ENCODE measurements around the gene NCK2. TPM values are rescaled to one million over a fixed set of nuclear protein-coding genes. Genes with fewer than 3 reads are reported as not detected.

Gene NCK2
- total RNA-seq, 1 experiment from 2014 or later, result 21.6 TPM

DNA sequence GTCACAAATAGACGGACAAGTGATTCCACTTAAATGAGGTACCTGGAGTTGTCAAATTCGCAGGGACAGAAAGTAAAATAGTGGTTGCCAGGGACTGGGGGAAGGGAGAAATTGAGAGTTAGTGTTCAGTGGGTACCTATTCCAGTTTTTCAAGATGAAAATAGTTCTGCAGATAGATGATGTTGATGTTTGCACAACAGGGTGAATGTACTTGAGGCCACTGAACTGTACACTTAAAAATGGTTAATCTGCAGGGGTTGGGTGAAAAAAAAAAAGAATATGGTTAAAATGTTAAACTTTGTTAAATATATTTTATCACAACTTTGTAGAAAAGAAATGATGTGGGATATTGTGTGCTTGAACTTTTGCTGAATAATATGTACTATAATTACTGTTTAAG lies 102.3 kb downstream of the NCK2 start:
- CTCF ChIA-PET, result no interaction called here
- POLR2A ChIA-PET (ENCODE audit: low non-redundant PET), result no interaction called here
- intact Hi-C loops (cut with micrococcal nuclease; ENCODE audit: unreplicated experiment), result no loop called here
- H3K4me1 ChIP-seq (ENCODE audit: insufficient read depth, low read length, poor library complexity, severe bottlenecking), result no peaks in the 10 kb centered on the region
- no peak for DNase-seq (ENCODE audit: low spot score)
- H3K4me3 ChIP-seq (ENCODE audit: low read depth, low read length, poor library complexity, severe bottlenecking), result no peak overlapping the region
- H3K9me3 ChIP-seq (ENCODE audit: low read depth, low read length, poor library complexity, severe bottlenecking), result no peaks in the 10 kb centered on the region
- no peaks in the 10 kb centered on the region for H3K27me3 ChIP-seq (replicated peaks; ENCODE audit: insufficient read depth, low read depth, low read length, poor library complexity)
- BruUV-seq (replicated peaks), result no TSS peak
- H3K36me3 ChIP-seq (ENCODE audit: insufficient read depth, low read length, poor library complexity, severe bottlenecking), result no peaks in the 10 kb centered on the region
- no peak overlapping the region for H3K27ac ChIP-seq (ENCODE audit: low read depth, low read length, poor library complexity, severe bottlenecking)
- TF ChIP-seq EZH2 (IDR thresholded peaks at IDR 0.05; ENCODE audit: borderline replicate concordance, low read depth, low read length, poor library complexity, severe bottlenecking), result no peak
- TF ChIP-seq, protein P1, sequence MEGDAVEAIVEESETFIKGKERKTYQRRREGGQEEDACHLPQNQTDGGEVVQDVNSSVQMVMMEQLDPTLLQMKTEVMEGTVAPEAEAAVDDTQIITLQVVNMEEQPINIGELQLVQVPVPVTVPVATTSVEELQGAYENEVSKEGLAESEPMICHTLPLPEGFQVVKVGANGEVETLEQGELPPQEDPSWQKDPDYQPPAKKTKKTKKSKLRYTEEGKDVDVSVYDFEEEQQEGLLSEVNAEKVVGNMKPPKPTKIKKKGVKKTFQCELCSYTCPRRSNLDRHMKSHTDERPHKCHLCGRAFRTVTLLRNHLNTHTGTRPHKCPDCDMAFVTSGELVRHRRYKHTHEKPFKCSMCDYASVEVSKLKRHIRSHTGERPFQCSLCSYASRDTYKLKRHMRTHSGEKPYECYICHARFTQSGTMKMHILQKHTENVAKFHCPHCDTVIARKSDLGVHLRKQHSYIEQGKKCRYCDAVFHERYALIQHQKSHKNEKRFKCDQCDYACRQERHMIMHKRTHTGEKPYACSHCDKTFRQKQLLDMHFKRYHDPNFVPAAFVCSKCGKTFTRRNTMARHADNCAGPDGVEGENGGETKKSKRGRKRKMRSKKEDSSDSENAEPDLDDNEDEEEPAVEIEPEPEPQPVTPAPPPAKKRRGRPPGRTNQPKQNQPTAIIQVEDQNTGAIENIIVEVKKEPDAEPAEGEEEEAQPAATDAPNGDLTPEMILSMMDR (conservative IDR thresholded peaks at IDR 0.05; ENCODE audit: low read depth, low read length), result no peak

- Histone ChIP-seq H3K4me1 (ENCODE audit: insufficient read depth, low read length, poor library complexity, severe bottlenecking) (no peaks in the 10 kb centered on the region), H3K27ac (ENCODE audit: low read depth, low read length, poor library complexity, severe bottlenecking) (no peak overlapping the region), H3K27me3 (replicated peaks; ENCODE audit: insufficient read depth, low read depth, low read length, poor library complexity) (no peaks in the 10 kb centered on the region), H3K36me3 (ENCODE audit: insufficient read depth, low read length, poor library complexity, severe bottlenecking) (no peaks in the 10 kb centered on the region), H3K9me3 (ENCODE audit: low read depth, low read length, poor library complexity, severe bottlenecking) (no peaks in the 10 kb centered on the region), H3K4me3 (ENCODE audit: low read depth, low read length, poor library complexity, severe bottlenecking) (no peak overlapping the region)
- ChIA-PET POLR2A (ENCODE audit: low non-redundant PET) (no interaction called here), CTCF (no interaction called here)
- no peak for DNase-seq (ENCODE audit: low spot score)
- TF ChIP-seq, protein P1 (conservative IDR thresholded peaks at IDR 0.05; ENCODE audit: low read depth, low read length), result no peak
- TF ChIP-seq EZH2 (IDR thresholded peaks at IDR 0.05; ENCODE audit: borderline replicate concordance, low read depth, low read length, poor library complexity, severe bottlenecking), result no peak
- BruUV-seq (replicated peaks), result no TSS peak
- intact Hi-C loops (cut with micrococcal nuclease; ENCODE audit: unreplicated experiment), result no loop called here
These were observed 103.7 kb downstream of the NCK2 start for GRCh38 chr2:105848367-105848766.

DNA sequence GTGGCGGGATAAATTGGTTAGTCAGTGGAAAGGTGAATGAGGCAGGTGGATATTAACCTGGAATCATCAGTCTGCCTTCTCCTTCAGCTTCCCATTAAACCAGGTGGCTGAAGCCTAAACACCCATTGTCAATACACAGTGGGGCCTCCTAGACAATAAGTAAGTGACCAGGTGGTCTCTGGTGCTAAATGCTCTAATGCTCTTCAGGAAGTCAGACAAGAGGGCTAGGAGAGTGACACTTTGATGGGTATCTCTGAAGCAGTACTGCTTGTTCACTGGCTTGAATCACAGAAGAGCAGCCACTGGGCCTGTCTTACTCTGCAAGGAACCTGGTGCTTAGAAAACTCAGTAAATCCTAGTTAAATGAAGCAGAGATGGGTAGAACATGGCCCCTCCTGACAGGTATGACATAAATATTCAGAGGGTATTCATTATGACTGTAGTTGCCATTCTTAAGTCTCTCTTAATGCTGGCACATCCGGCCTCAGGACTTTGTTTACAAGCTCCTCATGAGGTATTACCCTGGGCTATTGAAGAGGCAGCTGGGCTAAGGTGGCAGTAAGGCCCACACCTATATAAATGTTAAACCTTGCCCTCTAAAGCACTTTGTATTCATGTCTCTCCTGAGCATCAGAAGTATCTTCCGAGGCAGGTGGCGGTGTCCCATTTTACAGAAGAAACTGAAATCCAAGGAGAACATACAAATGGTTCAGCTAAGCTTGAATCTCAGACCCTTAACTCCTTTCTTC lies 104.9 kb downstream of the NCK2 start:
- Histone ChIP-seq H3K36me3 (ENCODE audit: insufficient read depth, low read length, poor library complexity, severe bottlenecking) (no peaks in the 10 kb centered on the region), H3K4me1 (ENCODE audit: insufficient read depth, low read length, poor library complexity, severe bottlenecking) (no peaks in the 10 kb centered on the region), H3K4me3 (ENCODE audit: low read depth, low read length, poor library complexity, severe bottlenecking) (no peak overlapping the region), H3K27ac (ENCODE audit: low read depth, low read length, poor library complexity, severe bottlenecking) (no peak overlapping the region), H3K9me3 (ENCODE audit: low read depth, low read length, poor library complexity, severe bottlenecking) (no peaks in the 10 kb centered on the region), H3K27me3 (replicated peaks; ENCODE audit: insufficient read depth, low read depth, low read length, poor library complexity) (no peaks in the 10 kb centered on the region)
- ChIA-PET CTCF (no interaction called here), POLR2A (ENCODE audit: low non-redundant PET) (no interaction called here)
- TF ChIP-seq EZH2 (IDR thresholded peaks at IDR 0.05; ENCODE audit: borderline replicate concordance, low read depth, low read length, poor library complexity, severe bottlenecking), result no peak
- TF ChIP-seq, protein P1 (conservative IDR thresholded peaks at IDR 0.05; ENCODE audit: low read depth, low read length), result no peak
- intact Hi-C loops (cut with micrococcal nuclease; ENCODE audit: unreplicated experiment), result no loop called here
- no TSS peak for BruUV-seq (replicated peaks)
- no peak for DNase-seq (ENCODE audit: low spot score)

All from A673 (cell line).